Measurements from ENCODE around the gene SLC25A43.
"Not testable (repeated sequence)": the region's sequence is repeated elsewhere in the genome, so short reads cannot be mapped to it uniquely, and the experiment has no call there.

The SLC25A43 gene

DNA sequence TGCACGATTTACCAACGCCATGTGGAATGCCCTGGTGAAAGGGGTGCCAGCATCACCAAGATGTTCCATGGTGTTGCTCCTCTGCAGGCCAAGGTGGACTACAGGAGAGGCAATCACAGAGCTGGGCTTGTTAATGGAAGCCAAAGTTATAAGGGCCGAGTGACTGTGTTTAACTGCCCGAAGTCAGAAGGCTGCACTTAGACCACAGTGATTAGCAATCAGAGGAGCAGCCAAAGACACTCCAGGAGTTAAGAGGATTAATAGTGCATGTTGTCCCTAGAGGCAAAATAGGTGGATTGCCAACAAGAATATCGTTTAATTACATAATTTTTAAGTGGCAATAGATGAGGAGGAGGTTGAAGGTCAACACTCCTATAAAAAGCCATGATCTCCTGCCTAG lies 22.8 kb upstream of the SLC25A43 start:
- Histone ChIP-seq H2BK12ac (ENCODE audit: low read length in 2 of 2) (no peak overlapping the region), H2AK5ac (ENCODE audit: low read length, severe bottlenecking) (no peak overlapping the region), H3K27ac (ENCODE audit: low read length, poor library complexity, severe bottlenecking) (no peak overlapping the region), H2AFZ (ENCODE audit: low read depth, low read length) (no peak overlapping the region), H3K23ac (ENCODE audit: low read length in 2 of 2) (no peak overlapping the region), H2BK5ac (ENCODE audit: low read depth, low read length, poor library complexity, severe bottlenecking) (no peak overlapping the region), H3K4me3 (ENCODE audit: insufficient read depth in 1 of 2, low read depth in 1 of 2, low read length in 2 of 2) (no peak overlapping the region), H4K8ac (ENCODE audit: low read length) (no peak overlapping the region), H3K9me3 (ENCODE audit: control insufficient read depth, low read length) (no peaks in the 10 kb centered on the region), H4K91ac (ENCODE audit: low read length) (no peak overlapping the region), H3K4me2 (ENCODE audit: low read length, poor library complexity, severe bottlenecking) (no peak overlapping the region), H3K36me3 (ENCODE audit: control insufficient read depth in 1 of 2, insufficient read depth in 2 of 2, low read depth in 1 of 2, low read length in 2 of 2) (no peaks in the 10 kb centered on the region), H3K4me1 (ENCODE audit: control insufficient read depth, insufficient read depth, low read depth, low read length) (no peaks in the 10 kb centered on the region), H3K79me1 (replicated peaks; ENCODE audit: low read length, poor library complexity, severe bottlenecking) (no peaks in the 10 kb centered on the region), H3K14ac (ENCODE audit: low read length in 2 of 2) (no peak overlapping the region), H2BK120ac (ENCODE audit: low read depth, low read length) (no peak overlapping the region), H3K4ac (ENCODE audit: low read depth in 1 of 2, low read length in 2 of 2) (no peak overlapping the region), H2BK15ac (ENCODE audit: low read depth, poor library complexity, severe bottlenecking) (no peak overlapping the region), H3K9ac (ENCODE audit: low read length) (no peak overlapping the region), H3K18ac (ENCODE audit: low read depth in 1 of 2, low read length in 2 of 2) (no peak overlapping the region), H3K27me3 (ENCODE audit: control insufficient read depth in 1 of 2, insufficient read depth in 1 of 2, low read length in 2 of 2) (peaks cover 0 to 1% of the 10 kb centered on the region in 2 experiments)
- WGBS, result 97% methylated on average over 4 of the region's 5 CpGs
- DNase-seq, result no peak

DNA sequence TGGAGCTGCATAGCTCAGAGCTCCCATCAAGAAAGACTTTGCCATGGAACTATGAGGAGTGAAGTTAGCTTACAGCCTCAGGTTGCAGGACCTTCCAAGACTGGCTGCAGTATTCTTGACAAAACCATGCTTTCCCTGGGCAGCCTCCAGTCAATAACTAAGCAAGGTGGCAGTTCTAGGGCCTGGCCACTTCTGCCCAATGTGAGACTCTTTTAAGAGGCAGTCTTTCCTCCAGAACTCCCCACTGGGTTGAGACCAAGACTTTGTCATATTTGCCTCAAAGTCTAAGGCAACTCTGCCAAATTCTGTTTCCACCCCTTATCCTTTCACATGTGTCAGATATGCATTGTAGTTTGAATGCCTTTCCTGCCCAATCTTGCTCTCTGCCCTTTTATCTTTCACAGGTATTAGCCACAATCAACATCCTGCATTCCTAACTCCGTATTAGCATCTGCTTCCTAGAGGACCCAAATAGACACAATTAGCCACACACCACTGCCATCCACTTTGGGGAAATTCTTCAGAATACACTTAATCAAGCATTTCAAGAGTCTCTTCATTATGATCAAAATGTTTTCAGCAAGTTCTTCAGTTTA lies 17.7 kb upstream of the SLC25A43 start:
- no peak overlapping the region for H4K91ac ChIP-seq (ENCODE audit: low read length)
- H2BK5ac ChIP-seq (ENCODE audit: low read depth, low read length, poor library complexity, severe bottlenecking), result no peak overlapping the region
- H3K14ac ChIP-seq (ENCODE audit: low read length in 2 of 2), result no peak overlapping the region
- no peak overlapping the region for H3K9ac ChIP-seq (ENCODE audit: low read length)
- no peaks in the 10 kb centered on the region for H3K36me3 ChIP-seq (ENCODE audit: control insufficient read depth in 1 of 2, insufficient read depth in 2 of 2, low read depth in 1 of 2, low read length in 2 of 2)
- H3K27ac ChIP-seq (ENCODE audit: low read length, poor library complexity, severe bottlenecking), result no peak overlapping the region
- H3K23ac ChIP-seq (ENCODE audit: low read length in 2 of 2), result no peak overlapping the region
- H2BK120ac ChIP-seq (ENCODE audit: low read depth, low read length), result no peak overlapping the region
- H3K4ac ChIP-seq (ENCODE audit: low read depth in 1 of 2, low read length in 2 of 2), result no peak overlapping the region
- no peak overlapping the region for H2BK12ac ChIP-seq (ENCODE audit: low read length in 2 of 2)
- H3K4me1 ChIP-seq (ENCODE audit: control insufficient read depth, insufficient read depth, low read depth, low read length), result no peaks in the 10 kb centered on the region
- WGBS, result 15% methylated on average over 1 of the region's 1 CpG
- no peak overlapping the region for H2BK15ac ChIP-seq (ENCODE audit: low read depth, poor library complexity, severe bottlenecking)
- H3K4me3 ChIP-seq (ENCODE audit: insufficient read depth in 1 of 2, low read depth in 1 of 2, low read length in 2 of 2), result no peak overlapping the region
- H2AFZ ChIP-seq (ENCODE audit: low read depth, low read length), result no peak overlapping the region
- H3K18ac ChIP-seq (ENCODE audit: low read depth in 1 of 2, low read length in 2 of 2), result no peak overlapping the region
- DNase-seq, result no peak
- H3K4me2 ChIP-seq (ENCODE audit: low read length, poor library complexity, severe bottlenecking), result no peak overlapping the region
- H3K27me3 ChIP-seq (ENCODE audit: control insufficient read depth in 1 of 2, insufficient read depth in 1 of 2, low read length in 2 of 2), result peaks cover 0 to 3% of the 10 kb centered on the region in 2 experiments
- H3K9me3 ChIP-seq (ENCODE audit: control insufficient read depth, low read length), result no peaks in the 10 kb centered on the region
- H4K8ac ChIP-seq (ENCODE audit: low read length), result no peak overlapping the region
- H2AK5ac ChIP-seq (ENCODE audit: low read length, severe bottlenecking), result no peak overlapping the region
- no peaks in the 10 kb centered on the region for H3K79me1 ChIP-seq (replicated peaks; ENCODE audit: low read length, poor library complexity, severe bottlenecking)

DNA sequence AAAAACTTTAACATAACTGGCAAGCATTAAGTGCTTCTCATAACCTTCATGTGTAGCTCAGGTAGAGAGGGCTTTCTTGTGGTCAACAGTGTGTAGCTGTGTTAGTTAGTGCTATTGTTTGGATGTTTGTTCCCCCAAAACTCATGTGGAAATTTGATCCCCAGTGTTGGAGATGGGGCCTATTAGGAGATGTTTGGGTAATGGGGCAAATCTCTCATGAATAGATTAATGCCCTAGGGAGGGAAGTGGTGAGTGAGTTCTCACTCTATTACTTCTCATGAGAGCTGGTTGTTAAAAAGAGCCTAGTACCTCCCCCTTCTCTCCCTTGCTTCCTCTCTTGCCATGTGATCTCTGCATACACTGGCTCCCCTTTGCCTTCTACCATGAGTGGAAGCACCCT lies 16.5 kb upstream of the SLC25A43 start:
- Histone ChIP-seq H3K4me3 (ENCODE audit: insufficient read depth in 1 of 2, low read depth in 1 of 2, low read length in 2 of 2) (no peak overlapping the region), H2AFZ (ENCODE audit: low read depth, low read length) (no peak overlapping the region), H3K9me3 (ENCODE audit: control insufficient read depth, low read length) (no peaks in the 10 kb centered on the region), H3K27ac (ENCODE audit: low read length, poor library complexity, severe bottlenecking) (no peak overlapping the region), H3K4me2 (ENCODE audit: low read length, poor library complexity, severe bottlenecking) (no peak overlapping the region), H2AK5ac (ENCODE audit: low read length, severe bottlenecking) (no peak overlapping the region), H3K79me1 (replicated peaks; ENCODE audit: low read length, poor library complexity, severe bottlenecking) (no peaks in the 10 kb centered on the region), H3K18ac (ENCODE audit: low read depth in 1 of 2, low read length in 2 of 2) (no peak overlapping the region), H2BK5ac (ENCODE audit: low read depth, low read length, poor library complexity, severe bottlenecking) (no peak overlapping the region), H3K27me3 (ENCODE audit: control insufficient read depth in 1 of 2, insufficient read depth in 1 of 2, low read length in 2 of 2) (peaks cover 0 to 3% of the 10 kb centered on the region in 2 experiments), H3K4me1 (ENCODE audit: control insufficient read depth, insufficient read depth, low read depth, low read length) (no peaks in the 10 kb centered on the region), H4K91ac (ENCODE audit: low read length) (no peak overlapping the region), H2BK120ac (ENCODE audit: low read depth, low read length) (no peak overlapping the region), H4K8ac (ENCODE audit: low read length) (no peak overlapping the region), H3K9ac (ENCODE audit: low read length) (no peak overlapping the region), H2BK15ac (ENCODE audit: low read depth, poor library complexity, severe bottlenecking) (no peak overlapping the region), H3K4ac (ENCODE audit: low read depth in 1 of 2, low read length in 2 of 2) (no peak overlapping the region), H3K36me3 (ENCODE audit: control insufficient read depth in 1 of 2, insufficient read depth in 2 of 2, low read depth in 1 of 2, low read length in 2 of 2) (no peaks in the 10 kb centered on the region), H2BK12ac (ENCODE audit: low read length in 2 of 2) (no peak overlapping the region), H3K14ac (ENCODE audit: low read length in 2 of 2) (no peak overlapping the region), H3K23ac (ENCODE audit: low read length in 2 of 2) (no peak overlapping the region)
- DNase-seq, result no peak

DNA sequence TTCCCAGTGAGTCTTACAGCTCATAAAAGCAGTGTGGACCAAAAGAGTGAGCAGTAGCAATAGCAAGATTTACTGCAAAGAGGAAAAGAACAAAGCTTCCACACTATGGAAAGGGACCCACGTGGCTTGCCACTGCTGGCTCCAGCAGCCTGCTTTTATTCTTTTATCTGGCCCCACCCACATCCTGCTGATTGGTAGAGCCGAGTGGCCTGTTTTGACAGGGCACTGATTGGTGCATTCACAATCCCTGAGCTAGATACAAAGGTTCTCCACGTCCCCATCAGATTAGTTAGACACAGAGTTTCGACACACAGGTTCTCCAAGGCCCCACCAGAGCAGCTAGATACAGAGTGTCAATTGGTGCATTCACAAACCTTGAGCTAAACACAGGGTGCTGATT lies 12.5 kb upstream of the SLC25A43 start:
- not testable (repeated sequence) for H2BK5ac ChIP-seq (ENCODE audit: low read depth, low read length, poor library complexity, severe bottlenecking); H3K27me3 ChIP-seq (ENCODE audit: control insufficient read depth in 1 of 2, insufficient read depth in 1 of 2, low read length in 2 of 2); H4K91ac ChIP-seq (ENCODE audit: low read length); H2AK5ac ChIP-seq (ENCODE audit: low read length, severe bottlenecking); DNase-seq; H3K79me1 ChIP-seq (replicated peaks; ENCODE audit: low read length, poor library complexity, severe bottlenecking); H3K18ac ChIP-seq (ENCODE audit: low read depth in 1 of 2, low read length in 2 of 2); H3K27ac ChIP-seq (ENCODE audit: low read length, poor library complexity, severe bottlenecking); H4K8ac ChIP-seq (ENCODE audit: low read length); H2BK15ac ChIP-seq (ENCODE audit: low read depth, poor library complexity, severe bottlenecking); H3K4me3 ChIP-seq (ENCODE audit: insufficient read depth in 1 of 2, low read depth in 1 of 2, low read length in 2 of 2); H3K9ac ChIP-seq (ENCODE audit: low read length); H3K14ac ChIP-seq (ENCODE audit: low read length in 2 of 2); H3K23ac ChIP-seq (ENCODE audit: low read length in 2 of 2); H2BK12ac ChIP-seq (ENCODE audit: low read length in 2 of 2); H2BK120ac ChIP-seq (ENCODE audit: low read depth, low read length); H3K9me3 ChIP-seq (ENCODE audit: control insufficient read depth, low read length); H3K36me3 ChIP-seq (ENCODE audit: control insufficient read depth in 1 of 2, insufficient read depth in 2 of 2, low read depth in 1 of 2, low read length in 2 of 2); H2AFZ ChIP-seq (ENCODE audit: low read depth, low read length); H3K4ac ChIP-seq (ENCODE audit: low read depth in 1 of 2, low read length in 2 of 2); H3K4me2 ChIP-seq (ENCODE audit: low read length, poor library complexity, severe bottlenecking); H3K4me1 ChIP-seq (ENCODE audit: control insufficient read depth, insufficient read depth, low read depth, low read length)
- 100% methylated on average over 1 of the region's 4 CpGs for WGBS

Data from mesenchymal stem cell (in vitro differentiated cells and primary cell).